Measurements from ENCODE around the gene WFDC1.

Gene WFDC1

GRCh38 chr16:84357191-84357651, 62.5 kb downstream of the WFDC1 start:
- DNase-seq, result peak; percentile 18

GRCh38 chr16:84358601-84359295, 64.1 kb downstream of the WFDC1 start:
- no peak for DNase-seq

- DNase-seq, result no peak
Observed at GRCh38 chr16:84359326-84359725, 64.6 kb downstream of the WFDC1 start.

GRCh38 chr16:84360170-84360569, 65.5 kb downstream of the WFDC1 start:
- peak; percentile 69 for DNase-seq

GRCh38 chr16:84360748-84361147, 66.1 kb downstream of the WFDC1 start:
- no peak for DNase-seq

- DNase-seq, result no peak
Observed at GRCh38 chr16:84361546-84361945, 66.9 kb downstream of the WFDC1 start.

- no peak for DNase-seq
Observed at GRCh38 chr16:84362471-84362941, 67.8 kb downstream of the WFDC1 start.

GRCh38 chr16:84366208-84366607, 71.5 kb downstream of the WFDC1 start:
- DNase-seq, result no peak

- no peak for DNase-seq
Observed at GRCh38 chr16:84367297-84367680, 72.6 kb downstream of the WFDC1 start.

GRCh38 chr16:84367750-84368307, 73.2 kb downstream of the WFDC1 start:
- DNase-seq, result no peak

- no peak for DNase-seq
Observed at GRCh38 chr16:84368308-84368996, 73.8 kb downstream of the WFDC1 start, which contains the start of gene ATP2C2. Gene ATP2C2, plus strand, starts transcription at chr16:84368538. Its CDS starts 78 bp downstream, at chr16:84368616.

- DNase-seq, result no peak
Observed at GRCh38 chr16:84369105-84369504, 74.4 kb downstream of the WFDC1 start.

GRCh38 chr16:84369938-84370627, 75.4 kb downstream of the WFDC1 start:
- DNase-seq, result no peak

- no peak for DNase-seq
Observed at GRCh38 chr16:84370723-84371552, 76.3 kb downstream of the WFDC1 start.

GRCh38 chr16:84371553-84371865, 76.8 kb downstream of the WFDC1 start:
- DNase-seq, result no peak

GRCh38 chr16:84373907-84374489, 79.3 kb downstream of the WFDC1 start:
- DNase-seq, result no peak

GRCh38 chr16:84378099-84378498, 83.4 kb downstream of the WFDC1 start:
- no peak for DNase-seq

GRCh38 chr16:84378567-84378966, 83.9 kb downstream of the WFDC1 start:
- DNase-seq, result no peak

GRCh38 chr16:84379008-84379708, 84.5 kb downstream of the WFDC1 start:
- DNase-seq, result no peak

Measured in stimulated activated CD4-positive, alpha-beta T cell treated with anti-CD3 and anti-CD28 coated beads, Interleukin-15, amount 100 ng/mL, for 24 hours (primary cell).